ENCODE measurements around the gene ABL2.
"Not testable (repeated sequence)": the region's sequence is repeated elsewhere in the genome, so short reads cannot be mapped to it uniquely, and the experiment has no call there.

Gene ABL2

DNA sequence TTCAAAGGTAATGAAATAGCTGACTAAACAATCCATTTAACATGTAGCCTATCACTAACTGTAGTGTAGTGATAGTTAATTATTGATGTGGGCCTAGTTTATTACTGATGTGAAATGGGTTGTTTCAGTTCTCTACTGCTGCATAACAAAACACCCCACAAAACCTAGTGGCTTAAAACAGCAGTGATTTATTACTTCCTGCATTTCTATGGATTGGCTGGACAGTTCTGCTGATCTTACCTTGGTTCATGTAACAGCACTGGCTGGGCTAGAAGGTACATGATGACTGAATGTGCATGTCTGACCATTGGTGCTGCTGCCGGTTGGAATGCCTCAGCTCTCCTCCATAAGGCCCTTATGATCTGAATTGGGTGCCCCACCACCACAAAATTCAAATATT is 5.4 kb upstream of the ABL2 start:
- no peak for DNase-seq
- no peak overlapping the region for H3K4me3 Mint-ChIP-seq
- peaks cover 1% of the 10 kb centered on the region for H3K27me3 Mint-ChIP-seq
- peaks cover 3% of the 10 kb centered on the region for H3K4me1 Mint-ChIP-seq
- CTCF ChIA-PET = no interaction called here
- H3K36me3 Mint-ChIP-seq = no peaks in the 10 kb centered on the region
- no peak overlapping the region for H3K27ac Mint-ChIP-seq
- no peaks in the 10 kb centered on the region for H3K9me3 Mint-ChIP-seq

- Mint-ChIP-seq H3K4me3 (no peak overlapping the region), H3K27ac (no peak overlapping the region), H3K27me3 (peaks cover 3% of the 10 kb centered on the region), H3K9me3 (no peaks in the 10 kb centered on the region), H3K36me3 (peaks cover 3% of the 10 kb centered on the region), H3K4me1 (peaks cover 20% of the 10 kb centered on the region)
- DNase-seq = no peak
- CTCF ChIA-PET = interaction anchor here (1.2 kb wide), 1 partner anchor 111 kb away, joined by 3 read pairs; no protein-coding TSS in a partner anchor
Observed at GRCh38 chr1:179231923-179232322, 2.4 kb upstream of the ABL2 start.

- Mint-ChIP-seq H3K27me3 (peaks cover 3% of the 10 kb centered on the region), H3K9me3 (no peaks in the 10 kb centered on the region), H3K4me3 (peak overlapping the region; percentile 92), H3K4me1 (peaks cover 22% of the 10 kb centered on the region), H3K36me3 (peaks cover 3% of the 10 kb centered on the region), H3K27ac (no peak overlapping the region)
- CTCF ChIA-PET = no interaction called here
- no peak for DNase-seq
Observed at GRCh38 chr1:179230721-179231120, 1.2 kb upstream of the ABL2 start.

DNA sequence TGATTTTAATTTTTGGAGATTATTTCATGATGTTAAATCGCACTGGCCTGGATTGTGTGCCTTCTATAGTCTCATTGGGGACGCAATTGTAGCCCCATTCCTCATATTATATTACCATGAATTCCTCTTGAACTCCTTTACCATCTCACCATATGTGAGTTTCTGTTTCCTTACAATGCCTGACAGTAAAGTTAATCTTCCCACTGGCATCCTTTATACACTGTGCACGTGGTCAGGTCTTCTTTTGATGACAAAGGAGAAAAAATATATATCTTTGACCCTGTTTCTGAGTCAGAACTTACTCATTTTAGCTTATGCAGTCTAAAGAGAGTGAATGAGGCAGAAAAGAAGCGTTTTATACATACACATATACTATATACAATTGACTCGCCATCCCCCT is 774 bp upstream of the ABL2 start:
- peaks cover 22% of the 10 kb centered on the region for H3K4me1 Mint-ChIP-seq

GRCh38 chr1:179228783-179229213 is 679 bp downstream of the ABL2 start:
- Mint-ChIP-seq H3K36me3 (peaks cover 3% of the 10 kb centered on the region), H3K4me3 (peak overlapping the region; percentile 92), H3K27ac (peak overlapping the region; percentile 65), H3K4me1 (peaks cover 22% of the 10 kb centered on the region), H3K9me3 (no peaks in the 10 kb centered on the region), H3K27me3 (peaks cover 3% of the 10 kb centered on the region)
- peak; percentile 53 for DNase-seq
- CTCF ChIA-PET = no interaction called here

More for the DNA sequence above, 774 bp upstream of the ABL2 start:
- Mint-ChIP-seq H3K27me3 (peaks cover 3% of the 10 kb centered on the region), H3K27ac (no peak overlapping the region), H3K9me3 (no peaks in the 10 kb centered on the region), H3K4me3 (peak overlapping the region; percentile 92), H3K36me3 (peaks cover 3% of the 10 kb centered on the region)
- CTCF ChIA-PET = no interaction called here
- DNase-seq = no peak

DNA sequence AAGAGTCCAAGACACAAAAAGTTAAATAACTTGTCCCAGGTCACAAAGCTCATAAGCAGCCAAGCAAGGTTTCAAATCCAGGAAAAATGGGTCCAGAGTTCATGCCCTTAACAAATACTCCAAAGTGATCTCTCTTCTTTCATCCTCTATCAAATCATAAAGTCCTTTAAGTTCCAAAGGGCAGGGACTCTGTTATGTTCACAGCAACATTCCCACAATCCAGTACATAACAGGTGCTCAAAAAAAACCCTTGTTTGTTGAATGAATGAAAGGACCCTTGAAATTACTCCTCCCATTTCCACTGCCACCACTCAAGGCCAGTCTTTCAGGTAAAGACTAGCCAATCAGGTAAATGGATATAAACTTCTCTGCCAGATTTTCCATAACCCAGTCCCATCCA is 2.7 kb downstream of the ABL2 start:
- CTCF ChIA-PET = no interaction called here
- H3K36me3 Mint-ChIP-seq = peaks cover 3% of the 10 kb centered on the region
- peaks cover 3% of the 10 kb centered on the region for H3K27me3 Mint-ChIP-seq
- no peaks in the 10 kb centered on the region for H3K9me3 Mint-ChIP-seq
- no peak for DNase-seq
- peaks cover 22% of the 10 kb centered on the region for H3K4me1 Mint-ChIP-seq
- no peak overlapping the region for H3K27ac Mint-ChIP-seq
- no peak overlapping the region for H3K4me3 Mint-ChIP-seq

DNA sequence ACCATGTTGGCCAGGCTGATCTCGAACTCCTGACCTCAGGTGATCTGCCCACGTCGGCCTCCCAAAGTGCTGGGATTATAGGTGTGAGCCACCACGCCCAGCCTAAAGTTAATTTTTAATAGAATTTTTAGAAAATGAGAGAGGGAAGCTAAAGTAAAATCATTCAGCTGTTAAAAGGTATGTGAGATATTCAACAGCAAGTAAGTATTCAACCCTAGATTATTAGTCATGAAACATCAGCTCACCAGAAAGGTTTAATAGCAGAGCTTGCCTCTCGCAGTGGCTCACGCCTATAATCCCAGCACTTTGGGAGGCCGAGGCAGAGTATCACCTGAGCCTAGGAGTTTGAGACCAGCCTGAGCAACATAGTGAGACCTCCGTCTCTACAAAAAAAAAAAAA is 5.0 kb downstream of the ABL2 start:
- DNase-seq, H3K27ac Mint-ChIP-seq, CTCF ChIA-PET, H3K27me3 Mint-ChIP-seq, H3K36me3 Mint-ChIP-seq, H3K9me3 Mint-ChIP-seq, H3K4me3 Mint-ChIP-seq: not testable (repeated sequence)
- peaks cover 18% of the 10 kb centered on the region for H3K4me1 Mint-ChIP-seq

GRCh38 chr1:179221121-179221520 is 8.4 kb downstream of the ABL2 start:
- CTCF ChIA-PET = interaction anchor here (1.2 kb wide), 1 partner anchor 100 kb away, joined by 3 read pairs; no protein-coding TSS in a partner anchor
- H3K27ac Mint-ChIP-seq = not testable (repeated sequence)

DNA sequence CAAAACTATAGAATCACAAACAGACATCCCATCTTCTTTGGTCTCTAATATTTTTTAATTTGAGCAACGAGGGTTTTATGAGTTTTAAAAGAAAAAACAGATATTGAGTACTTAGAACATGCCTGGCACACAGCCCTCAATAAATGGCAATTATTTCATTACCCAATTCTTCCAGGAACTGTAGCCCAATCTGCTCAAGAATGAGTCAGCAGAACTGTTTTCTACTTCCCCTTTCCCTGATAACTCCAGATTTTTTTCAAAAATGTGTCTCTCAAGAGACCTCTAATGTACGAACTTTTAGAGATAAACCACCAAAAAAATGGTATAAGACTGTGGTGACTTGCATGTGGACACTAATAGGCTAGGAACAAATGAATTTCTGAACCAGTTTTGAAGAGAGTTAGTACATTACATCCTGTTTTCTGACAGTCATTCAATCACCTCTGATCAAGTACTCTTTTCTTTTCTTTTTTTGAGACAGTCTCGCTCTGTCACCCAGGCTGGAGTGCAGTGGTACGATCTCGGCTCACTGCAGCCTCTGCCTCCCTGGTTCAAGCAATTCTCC is 11.5 kb downstream of the ABL2 start:
- no peak overlapping the region for H3K4me3 Mint-ChIP-seq
- peak overlapping the region; percentile 52 for H3K27ac Mint-ChIP-seq
- CTCF ChIA-PET = no interaction called here
- DNase-seq = no peak
- H3K4me1 Mint-ChIP-seq = peaks cover 12% of the 10 kb centered on the region
- no peaks in the 10 kb centered on the region for H3K9me3 Mint-ChIP-seq
- peaks cover 17% of the 10 kb centered on the region for H3K36me3 Mint-ChIP-seq
- H3K27me3 Mint-ChIP-seq = no peaks in the 10 kb centered on the region

More at GRCh38 chr1:179221121-179221520, 8.4 kb downstream of the ABL2 start:
- H3K4me1 Mint-ChIP-seq = peaks cover 12% of the 10 kb centered on the region
- peaks cover 17% of the 10 kb centered on the region for H3K36me3 Mint-ChIP-seq
- H3K9me3 Mint-ChIP-seq, H3K4me3 Mint-ChIP-seq, DNase-seq, H3K27me3 Mint-ChIP-seq: not testable (repeated sequence)

DNA sequence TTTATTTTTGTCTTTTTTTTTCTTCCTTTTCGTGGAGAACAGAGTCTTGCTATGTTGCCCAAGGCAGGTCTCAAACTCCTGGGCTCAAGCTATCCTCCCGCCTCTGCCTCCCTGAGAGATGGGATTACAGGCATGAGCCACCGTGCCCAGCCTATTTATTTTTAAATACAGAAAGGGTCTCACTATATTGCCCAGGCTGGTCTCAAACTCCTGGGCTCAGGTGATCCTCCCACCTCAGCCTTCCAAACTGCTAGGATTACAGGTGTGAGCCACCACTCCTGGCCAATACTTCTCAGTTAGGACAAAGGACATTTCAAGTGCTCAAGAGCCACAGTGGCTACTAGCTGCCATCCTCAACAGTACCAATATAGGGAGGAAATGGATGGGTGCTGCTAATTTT is 16.2 kb downstream of the ABL2 start:
- DNase-seq, H3K4me3 Mint-ChIP-seq, H3K36me3 Mint-ChIP-seq, H3K27me3 Mint-ChIP-seq, H3K4me1 Mint-ChIP-seq, H3K27ac Mint-ChIP-seq, H3K9me3 Mint-ChIP-seq, CTCF ChIA-PET: not testable (repeated sequence)

DNA sequence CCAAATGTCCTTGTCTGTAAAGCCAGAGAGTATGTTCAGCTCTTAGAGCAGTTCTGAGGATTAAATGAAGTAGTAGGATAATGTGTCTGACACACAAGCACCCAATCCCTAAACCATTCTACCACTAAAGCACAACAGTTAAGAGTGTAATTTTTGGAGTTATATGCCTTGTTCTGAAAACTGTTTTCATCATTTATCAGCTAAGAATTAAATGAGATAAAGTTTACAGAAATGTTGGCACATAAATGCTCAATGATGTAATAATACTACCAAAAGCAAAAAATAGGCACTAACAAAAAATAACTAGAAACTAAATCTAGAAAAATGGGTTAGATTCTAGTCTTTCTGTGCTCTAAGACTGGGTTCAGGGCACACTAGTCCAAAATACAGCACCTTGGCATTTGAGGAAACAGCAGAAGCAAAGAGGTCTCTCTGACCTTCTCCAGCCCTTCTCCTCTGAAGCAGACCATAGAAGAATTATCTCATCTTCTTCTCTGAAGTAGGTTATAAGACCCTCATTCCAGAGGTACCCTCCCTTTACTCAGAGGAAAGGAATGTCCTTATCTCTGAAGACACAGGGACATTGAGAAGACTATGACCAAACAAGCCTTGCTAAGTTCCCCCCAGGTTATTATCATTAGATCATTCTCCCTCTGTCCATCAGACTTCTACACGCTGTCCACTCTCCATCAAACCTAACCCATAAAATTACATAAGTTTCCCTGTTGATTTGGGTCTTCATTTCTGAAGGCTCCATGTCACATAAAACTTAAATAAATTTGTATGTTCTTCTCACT is 20.6 kb downstream of the ABL2 start:
- Mint-ChIP-seq H3K27ac (no peak overlapping the region), H3K4me1 (no peaks in the 10 kb centered on the region), H3K9me3 (peaks cover 3% of the 10 kb centered on the region), H3K36me3 (peaks cover 3% of the 10 kb centered on the region), H3K27me3 (no peaks in the 10 kb centered on the region), H3K4me3 (no peak overlapping the region)
- CTCF ChIA-PET = interaction anchor here (1.1 kb wide), 1 partner anchor 161 kb away, joined by 3 read pairs; no protein-coding TSS in a partner anchor
- DNase-seq = no peak

- Mint-ChIP-seq H3K4me3 (no peak overlapping the region), H3K27ac (no peak overlapping the region), H3K36me3 (peaks cover under 1% of the 10 kb centered on the region), H3K9me3 (peaks cover under 1% of the 10 kb centered on the region), H3K27me3 (no peaks in the 10 kb centered on the region), H3K4me1 (no peaks in the 10 kb centered on the region)
- DNase-seq = no peak
- CTCF ChIA-PET = no interaction called here
Observed at GRCh38 chr1:179206812-179207211, 22.7 kb downstream of the ABL2 start.

DNA sequence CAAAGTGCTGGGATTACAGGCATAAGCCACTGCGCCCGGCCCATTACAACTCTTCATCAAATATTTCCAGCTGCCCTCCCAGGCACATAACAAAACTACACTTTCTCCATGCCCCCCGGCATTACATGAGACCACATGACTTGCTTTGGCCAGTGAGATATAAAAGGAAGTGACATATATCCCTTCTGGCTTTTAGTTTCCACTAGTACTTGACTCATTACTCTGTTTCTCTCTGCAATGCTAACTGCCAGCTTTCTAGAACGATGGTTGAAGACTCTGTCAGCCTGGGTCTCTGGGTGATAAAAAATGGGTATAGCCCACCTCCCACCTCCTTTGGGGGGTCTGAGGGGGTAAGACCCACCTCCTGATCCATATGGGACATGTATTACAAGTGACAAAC is 24.2 kb downstream of the ABL2 start:
- Mint-ChIP-seq H3K4me3 (no peak overlapping the region), H3K27ac (no peak overlapping the region), H3K4me1 (no peaks in the 10 kb centered on the region), H3K27me3 (no peaks in the 10 kb centered on the region), H3K9me3 (no peaks in the 10 kb centered on the region), H3K36me3 (no peaks in the 10 kb centered on the region)
- DNase-seq = no peak
- CTCF ChIA-PET = no interaction called here

DNA sequence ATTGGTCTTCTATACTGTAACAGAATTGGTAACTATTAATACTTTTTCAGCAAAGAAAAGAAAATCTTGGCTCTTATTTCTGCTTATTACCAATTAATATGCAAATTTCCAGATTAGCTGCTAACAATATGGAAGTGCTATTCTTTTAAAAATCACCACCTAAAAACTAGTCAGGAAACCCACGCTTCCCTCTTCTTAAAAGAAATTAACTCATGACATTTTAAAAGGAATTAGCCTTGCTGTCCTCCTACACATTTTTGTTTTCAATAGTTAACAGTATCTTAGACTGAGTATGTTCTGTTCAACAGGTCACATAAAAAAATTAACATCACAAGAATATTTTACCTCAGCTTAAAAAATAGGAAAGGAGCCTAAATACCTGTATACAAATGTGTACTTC is 27.3 kb downstream of the ABL2 start:
- no peaks in the 10 kb centered on the region for H3K9me3 Mint-ChIP-seq
- no peak overlapping the region for H3K4me3 Mint-ChIP-seq
- CTCF ChIA-PET = no interaction called here
- no peak for DNase-seq
- no peaks in the 10 kb centered on the region for H3K36me3 Mint-ChIP-seq
- H3K27ac Mint-ChIP-seq = no peak overlapping the region
- no peaks in the 10 kb centered on the region for H3K27me3 Mint-ChIP-seq
- H3K4me1 Mint-ChIP-seq = no peaks in the 10 kb centered on the region

GRCh38 chr1:179200586-179200985 is 28.9 kb downstream of the ABL2 start:
- no peaks in the 10 kb centered on the region for H3K4me1 Mint-ChIP-seq
- DNase-seq = no peak
- H3K9me3 Mint-ChIP-seq = no peaks in the 10 kb centered on the region
- H3K36me3 Mint-ChIP-seq = no peaks in the 10 kb centered on the region
- CTCF ChIA-PET = no interaction called here
- no peaks in the 10 kb centered on the region for H3K27me3 Mint-ChIP-seq
- no peak overlapping the region for H3K27ac Mint-ChIP-seq
- H3K4me3 Mint-ChIP-seq = no peak overlapping the region

Measured in activated naive CD4-positive, alpha-beta T cell treated with anti-CD3 and anti-CD28 coated beads, Interleukin-2, amount 10 ng/mL, durations not matched to agents 7 days and 5 days (primary cell).